ENCODE measurements around the gene CALN1.
"Not testable (repeated sequence)": the region's sequence is repeated elsewhere in the genome, so short reads cannot be mapped to it uniquely, and the experiment has no call there.

CALN1 gene

GRCh38 chr7:72097226-72097625 lies 314.9 kb downstream of the CALN1 start:
- no peak for DNase-seq (ENCODE audit: low spot score)

DNA sequence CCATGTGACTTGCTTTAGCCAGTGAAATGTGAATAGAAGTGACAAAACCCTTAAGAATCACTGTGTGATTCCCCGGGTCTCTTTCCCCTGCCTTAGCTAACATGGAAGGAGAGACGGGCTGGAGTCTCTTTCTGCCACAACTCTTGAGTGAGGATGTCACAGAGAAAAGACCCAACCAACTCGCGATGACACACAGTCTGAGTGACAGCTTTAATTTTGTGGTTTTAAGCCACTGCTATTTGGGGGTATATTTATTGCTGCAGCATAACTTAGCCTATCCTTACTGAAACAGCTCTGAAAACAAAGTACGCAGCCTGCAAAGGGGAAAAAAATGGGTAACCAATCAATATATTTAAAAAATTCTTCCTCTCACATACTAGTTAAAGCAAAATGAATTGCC lies 319.4 kb downstream of the CALN1 start:
- no peak for DNase-seq (ENCODE audit: low spot score)

GRCh38 chr7:72087926-72088325 lies 324.2 kb downstream of the CALN1 start:
- no peak for DNase-seq (ENCODE audit: low spot score)

GRCh38 chr7:72080865-72081510 lies 331.1 kb downstream of the CALN1 start:
- no peak for DNase-seq (ENCODE audit: low spot score)

GRCh38 chr7:72080341-72080766 lies 331.8 kb downstream of the CALN1 start:
- no peak for DNase-seq (ENCODE audit: low spot score)

- DNase-seq (ENCODE audit: low spot score), result no peak
Observed at GRCh38 chr7:72078856-72079255, 333.3 kb downstream of the CALN1 start.

- no peak for DNase-seq (ENCODE audit: low spot score)
Observed at GRCh38 chr7:72078301-72078700, 333.8 kb downstream of the CALN1 start.

- no peak for DNase-seq (ENCODE audit: low spot score)
Observed at GRCh38 chr7:72077786-72078185, 334.4 kb downstream of the CALN1 start.

DNA sequence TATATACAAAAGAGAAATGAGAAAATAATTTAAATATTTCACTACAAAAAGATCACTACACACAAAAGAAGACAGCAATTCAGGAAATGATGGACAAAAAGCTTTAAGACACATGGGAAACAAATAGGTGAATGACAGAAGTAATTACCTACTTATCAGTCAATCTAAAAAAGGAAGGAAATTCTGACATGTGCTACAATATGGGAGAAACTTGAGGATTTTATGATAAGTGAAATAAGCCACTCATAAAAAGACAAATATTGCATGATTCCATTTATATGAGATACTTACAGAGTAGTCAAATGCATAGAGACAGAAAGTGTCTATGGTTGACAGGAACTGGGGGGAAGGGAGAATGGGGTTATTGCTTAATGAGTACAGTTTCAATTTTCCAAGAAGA lies 339.2 kb downstream of the CALN1 start:
- no peak for DNase-seq (ENCODE audit: low spot score)

GRCh38 chr7:72069263-72069662 lies 342.9 kb downstream of the CALN1 start:
- DNase-seq (ENCODE audit: low spot score), result no peak

- DNase-seq (ENCODE audit: low spot score), result not testable (repeated sequence)
Observed at GRCh38 chr7:72065764-72066163, 346.4 kb downstream of the CALN1 start.

DNA sequence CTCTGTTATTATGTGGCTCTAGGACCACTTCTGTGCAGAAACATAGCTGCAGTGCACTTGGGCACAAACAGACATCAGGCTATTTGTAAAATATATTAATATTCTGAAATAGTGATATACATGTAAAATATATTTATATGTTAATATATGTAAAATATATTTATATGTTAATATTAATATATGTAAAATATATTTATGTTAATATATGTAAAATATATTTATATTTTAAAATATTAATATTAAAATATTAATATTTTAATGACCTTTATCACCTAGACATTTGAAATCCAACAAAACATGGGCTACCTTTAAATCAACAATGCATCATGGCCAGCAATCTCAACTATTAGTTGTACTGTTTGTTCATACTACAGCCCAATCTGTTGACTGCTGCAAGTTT lies 347.2 kb downstream of the CALN1 start:
- no peak for DNase-seq (ENCODE audit: low spot score)

GRCh38 chr7:72063330-72063729 lies 348.8 kb downstream of the CALN1 start:
- DNase-seq (ENCODE audit: low spot score), result no peak

GRCh38 chr7:72062666-72063065 lies 349.5 kb downstream of the CALN1 start:
- no peak for DNase-seq (ENCODE audit: low spot score)

DNA sequence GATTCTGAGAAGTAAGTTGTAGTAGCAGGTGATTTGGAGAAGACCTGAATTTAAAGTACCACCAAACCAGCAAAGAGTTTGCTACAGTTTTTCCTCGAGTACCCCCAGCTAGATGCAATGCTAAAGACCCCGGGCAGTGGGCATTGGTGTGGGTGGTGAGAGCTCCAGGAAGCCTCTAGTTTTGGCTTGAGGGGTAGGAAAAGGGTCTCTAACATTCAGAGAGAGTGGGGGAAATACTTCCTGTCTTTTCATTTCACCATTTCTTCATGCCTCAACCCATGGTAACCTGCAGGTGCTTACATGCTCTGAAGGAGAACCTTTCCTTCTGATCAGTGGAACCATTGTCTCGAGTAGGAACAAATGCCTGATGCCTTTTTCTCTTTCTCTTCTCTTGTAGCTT lies 352.2 kb downstream of the CALN1 start:
- DNase-seq (ENCODE audit: low spot score), result no peak

DNA sequence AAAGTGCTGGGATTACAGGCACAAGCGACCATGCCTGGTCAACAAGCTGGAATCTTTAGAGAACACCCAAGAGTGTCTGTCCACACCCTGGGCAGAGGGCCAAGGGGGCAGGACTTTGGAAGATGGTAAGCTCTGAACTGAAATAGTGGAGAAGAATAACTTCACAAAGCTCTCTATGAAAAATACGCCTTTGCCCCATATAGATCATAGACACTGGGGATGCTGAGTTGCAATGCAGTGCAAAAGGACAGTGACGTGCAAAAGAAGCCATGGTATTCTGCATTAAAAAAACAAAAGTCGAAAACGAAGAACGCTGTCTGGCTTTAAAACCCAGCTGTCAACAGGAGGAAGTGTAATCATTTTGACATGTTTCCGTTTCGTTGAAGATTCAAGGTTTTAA lies 353.6 kb downstream of the CALN1 start:
- no peak for DNase-seq (ENCODE audit: low spot score)

DNA sequence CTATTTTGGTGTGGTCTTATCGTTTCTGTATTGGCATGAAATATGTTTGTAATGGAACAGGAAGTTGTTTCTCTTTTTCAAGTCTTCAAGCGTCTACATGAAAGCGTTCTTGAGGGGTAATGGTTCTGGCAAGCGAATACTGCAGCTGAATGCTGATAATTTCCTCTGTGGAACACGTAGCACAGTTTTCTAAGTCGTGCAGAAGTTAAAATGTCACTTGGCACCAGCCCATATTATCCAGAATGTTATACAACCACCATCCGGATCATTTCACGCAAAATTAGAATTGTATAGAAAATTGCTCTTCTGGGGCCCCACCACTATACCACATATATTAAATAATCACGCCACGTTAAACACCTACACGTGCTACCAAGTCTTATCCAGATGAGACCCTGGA lies 354.3 kb downstream of the CALN1 start:
- DNase-seq (ENCODE audit: low spot score), result no peak

DNA sequence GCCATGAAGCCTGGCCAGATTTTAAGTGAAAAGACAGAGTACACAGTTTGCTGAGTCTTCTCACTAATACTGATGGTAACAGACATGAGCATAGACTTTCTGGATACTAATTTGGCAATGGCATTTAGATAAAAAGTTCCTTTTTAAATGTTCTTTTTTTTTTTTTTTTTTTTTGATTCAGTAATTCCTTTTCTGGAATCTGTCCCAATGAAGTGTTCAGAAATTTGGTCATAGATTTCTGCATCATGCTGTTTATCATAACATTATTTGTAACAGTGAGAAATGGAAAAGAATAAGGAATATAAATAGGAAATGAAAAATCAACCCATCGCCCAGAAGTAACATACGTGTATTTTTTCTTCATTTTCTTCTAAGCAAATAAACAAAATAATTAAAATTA lies 354.9 kb downstream of the CALN1 start:
- DNase-seq (ENCODE audit: low spot score), result no peak

- DNase-seq (ENCODE audit: low spot score), result no peak
Observed at GRCh38 chr7:72055426-72055825, 356.7 kb downstream of the CALN1 start.

GRCh38 chr7:72053292-72053691 lies 358.8 kb downstream of the CALN1 start:
- no peak for DNase-seq (ENCODE audit: low spot score)

GRCh38 chr7:72048420-72048819 lies 363.7 kb downstream of the CALN1 start:
- no peak for DNase-seq (ENCODE audit: low spot score)

DNA sequence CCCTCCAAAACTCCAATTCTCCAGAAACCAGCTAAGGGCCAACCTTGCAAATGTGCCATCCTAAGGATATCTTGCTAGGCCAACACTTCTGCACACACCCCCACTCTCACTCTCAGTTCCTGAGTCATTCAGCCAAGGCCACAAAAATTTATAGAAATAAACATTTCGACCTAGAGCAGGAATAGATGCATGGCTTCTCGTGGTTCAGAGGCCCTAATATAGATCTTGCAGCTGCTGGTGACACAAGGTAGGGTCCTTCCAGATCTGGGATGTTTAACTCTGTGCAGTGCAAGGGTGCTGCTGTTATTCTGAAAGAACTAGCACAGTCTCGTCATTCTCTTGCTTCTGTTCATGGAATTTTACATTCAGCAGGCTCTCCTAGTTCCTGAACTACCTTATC lies 369.3 kb downstream of the CALN1 start:
- DNase-seq (ENCODE audit: low spot score), result no peak

GRCh38 chr7:72040641-72041040 lies 371.5 kb downstream of the CALN1 start:
- no peak for DNase-seq (ENCODE audit: low spot score)

DNA sequence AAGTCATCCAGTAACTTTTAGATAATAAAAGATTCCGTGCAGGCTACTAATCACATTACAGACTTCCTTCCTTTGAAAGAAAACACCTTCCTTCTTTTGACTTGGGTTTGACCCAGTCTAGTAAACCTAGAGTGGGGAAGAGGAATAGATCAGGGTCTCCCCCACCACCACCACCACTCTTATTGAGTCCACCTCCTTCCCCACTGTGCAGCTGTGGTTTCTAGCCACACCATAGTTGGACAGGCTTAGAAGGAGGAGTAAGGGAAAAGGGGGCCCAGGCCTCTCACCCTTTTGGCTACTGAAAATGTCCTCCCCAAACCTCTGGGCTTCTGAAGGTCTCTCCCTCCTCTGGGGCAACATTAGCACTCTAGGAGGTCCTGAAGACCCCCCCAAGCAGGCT lies 372.7 kb downstream of the CALN1 start:
- DNase-seq (ENCODE audit: low spot score), result no peak

Measured in kidney tubule cell (primary cell).